Endothelial cell of umbilical vein (primary cell): ENCODE data around the gene PDIA5. TPM values are rescaled to one million over a fixed set of nuclear protein-coding genes. Genes with fewer than 3 reads are reported as not detected.

Experiments used
- BruUV-seq: library from RNA; stranded (reverse); fragments of 400-500 nt; replicated peaks from 2 replicates; lab custom pipeline; 2021; lab: Mats Ljungman, UMichigan
- CTCF ChIA-PET: fragments of 300-600, 350-600 bp; sonication (Branson Sonifier 250); formaldehyde crosslinking; loops from one replicate; lab custom pipeline; 2021; ENCODE audit warnings: antibody characterized with exemption, inconsistent platforms; lab: Charles Lee
- POLR2A ChIA-PET: fragments of 300-600, 350-600 bp; sonication (Branson Sonifier 250); formaldehyde crosslinking; loops from one replicate; lab custom pipeline; 2021; ENCODE audit warnings: antibody characterized with exemption, inconsistent platforms; lab: Charles Lee
- DNase-seq: peaks from one replicate; pipeline ENCODE4 v3.0.0-alpha.2; 2011; ENCODE audit warnings: low read depth, low spot score
- FAIRE-seq: peaks from 2 replicates; lab custom pipeline; 2011; peaks lifted over from hg19 to GRCh38; lab: Jason Lieb, UNC
- H2AFZ ChIP-seq: 2 replicates; pipeline ENCODE4 v1.6.0; 2012; ENCODE audit warnings: low read depth, low read length, control low read depth, inconsistent platforms
- H3K27ac ChIP-seq: 2 replicates; pipeline ENCODE4 v1.5.1; 2011; ENCODE audit warnings: low read depth, mild to moderate bottlenecking, control low read depth, low read length, moderate library complexity; ENCODE audit not compliant: insufficient read depth
- H3K27me3 ChIP-seq, 2 experiments: 2 replicates each; pipeline versions ENCODE4 v1.6.0 to v1.6.1; 2011; ENCODE audit warnings: low read length in 2 of 2, mixed read lengths in 1 of 2; ENCODE audit not compliant: control insufficient read depth in 2 of 2, insufficient read depth in 2 of 2
- H3K36me3 ChIP-seq, 2 experiments: 2 replicates in 1 of 2; 3 replicates in 1 of 2; pipeline ENCODE4 v1.5.1; 2011; ENCODE audit warnings: low read length in 2 of 2, mild to moderate bottlenecking in 1 of 2, moderate library complexity in 1 of 2; ENCODE audit not compliant: control insufficient read depth in 2 of 2, insufficient read depth in 2 of 2; ENCODE audit errors: extremely low read depth in 1 of 2
- H3K4me1 ChIP-seq: 3 replicates; pipeline ENCODE4 v1.5.1; 2011; ENCODE audit warnings: mild to moderate bottlenecking, low read length; ENCODE audit not compliant: control insufficient read depth, insufficient read depth; ENCODE audit errors: extremely low read depth
- H3K4me2 ChIP-seq: 2 replicates; pipeline ENCODE4 v1.6.1; 2011; ENCODE audit warnings: low read length, control low read depth, mixed read lengths; ENCODE audit not compliant: insufficient read depth
- H3K4me3 ChIP-seq, 3 experiments: fragments of 200-600 bp in 1 of 3; sonication (generic), shearing (Covaris generic) in 1 of 3; replicated peaks in 1 of 3; 2 replicates each; pipeline ENCODE4 v1.5.1; 2011 to 2016; ENCODE audit warnings: control low read depth in 3 of 3, low read length in 3 of 3, mild to moderate bottlenecking in 2 of 3, inconsistent platforms in 1 of 3, low read depth in 1 of 3, moderate library complexity in 1 of 3; ENCODE audit not compliant: insufficient read depth in 1 of 3
- H3K79me2 ChIP-seq: 2 replicates; pipeline ENCODE4 v1.6.0; 2012; ENCODE audit warnings: low read length, inconsistent platforms; ENCODE audit not compliant: control insufficient read depth, insufficient read depth
- H3K9ac ChIP-seq: replicated peaks from 2 replicates; pipeline ENCODE3; 2011; ENCODE audit warnings: low read length, control low read depth; ENCODE audit not compliant: insufficient read depth; ENCODE audit errors: extremely low read depth
- H3K9me1 ChIP-seq: replicated peaks from 3 replicates; pipeline ENCODE4 v1.6.0; 2011; ENCODE audit warnings: mild to moderate bottlenecking, low read length; ENCODE audit not compliant: control insufficient read depth, insufficient read depth; ENCODE audit errors: extremely low read depth
- H3K9me3 ChIP-seq: replicated peaks from 2 replicates; pipeline ENCODE4 v1.5.1; 2012; ENCODE audit warnings: low read length, inconsistent platforms; ENCODE audit not compliant: control insufficient read depth, insufficient read depth
- H4K20me1 ChIP-seq: replicated peaks from 2 replicates; pipeline ENCODE3; 2011; ENCODE audit warnings: mild to moderate bottlenecking, low read length; ENCODE audit not compliant: control insufficient read depth, insufficient read depth; ENCODE audit errors: extremely low read depth
- EZH2 ChIP-seq: IDR thresholded peaks from 2 replicates; pipeline ENCODE4 v1.6.1; 2012; ENCODE audit warnings: borderline replicate concordance, low read depth, mild to moderate bottlenecking, moderate library complexity, low read length, inconsistent platforms; ENCODE audit not compliant: severe bottlenecking
- FOS ChIP-seq: IDR thresholded peaks from 2 replicates; pipeline ENCODE4 v1.6.1; 2011; ENCODE audit warnings: mild to moderate bottlenecking, low read length, moderate library complexity, borderline replicate concordance; ENCODE audit not compliant: insufficient read depth
- GATA2 ChIP-seq: IDR thresholded peaks from 2 replicates; pipeline ENCODE4 v1.7.0; 2011; ENCODE audit warnings: low read depth, mild to moderate bottlenecking, moderate library complexity, mixed read lengths, low read length; ENCODE audit not compliant: insufficient read length, insufficient read depth
- JUN ChIP-seq: IDR thresholded peaks from 2 replicates; pipeline ENCODE4 v1.6.1; 2011; ENCODE audit warnings: borderline replicate concordance, low read depth; ENCODE audit not compliant: insufficient read length, insufficient read depth
- MYC ChIP-seq: IDR thresholded peaks from one replicate; pipeline ENCODE4 v1.6.1; 2011; ENCODE audit warnings: mild to moderate bottlenecking, low read depth, low read length
- POLR2A ChIP-seq: IDR thresholded peaks from 2 replicates; pipeline ENCODE4 v1.6.1; 2012; ENCODE audit warnings: low read depth, mild to moderate bottlenecking, control low read depth, low read length
- POLR2AphosphoS5 ChIP-seq: IDR thresholded peaks from 2 replicates; pipeline ENCODE4 v1.6.1; 2012; ENCODE audit warnings: low read depth, mild to moderate bottlenecking, control low read depth, low read length, moderate library complexity; ENCODE audit not compliant: insufficient read depth
- dilution Hi-C: fragments of 300-500 bp; cut with MboI; formaldehyde crosslinking; loops from one replicate; pipeline ENCODE4 v1.15.0; 2019; ENCODE audit warnings: low sequenced_read_pairs; ENCODE audit not compliant: extremely low pct_ligation_motif_present
- intact Hi-C: fragments of 100-400 bp; cut with micrococcal nuclease; formaldehyde crosslinking; loops from one replicate; pipeline ENCODE4 v1.10.0; 2022
- polyA plus RNA-seq, 4 experiments: library from polyadenylated mRNA; depleted of rRNA in 3 of 4; stranded (reverse) in 3 of 4; unstranded in 1 of 4; fragments of >200 nt; gene quantifications; 2 replicates each; pipeline versions ENCODE4 v1.2.1 to v1.2.3, GENCODE V29; 2011 to 2012; ENCODE audit warnings: missing spikeins in 1 of 4
- total RNA-seq: library from RNA; stranded (reverse); gene quantifications from 2 replicates; pipeline ENCODE4 v1.2.3, GENCODE V29; 2021
- TF ChIP-seq, protein P1 (sequence below), 2 donors: IDR thresholded peaks; 1 replicate in 1 of 2; 2 replicates in 1 of 2; pipeline ENCODE4 v1.5.1; 2011; ENCODE audit warnings: low read length in 2 of 2, mild to moderate bottlenecking in 2 of 2, moderate library complexity in 2 of 2, control low read depth in 1 of 2, inconsistent platforms in 1 of 2, low read depth in 1 of 2; ENCODE audit not compliant: insufficient read depth in 1 of 2; ENCODE audit errors: extremely low read depth in 1 of 2
- TF ChIP-seq, protein P2 (sequence below): IDR thresholded peaks from 2 replicates; pipeline ENCODE4 v1.6.1; 2011; ENCODE audit not compliant: insufficient read depth, insufficient read length

The PDIA5 gene
- total and polyA plus RNA-seq, 2 donors (not counting 3 experiments of a cell fraction or from before 2014, with no cell fraction given): 55.7 to 85.6 TPM

GRCh38 chr3:123148772-123149171 lies 81.9 kb downstream of the PDIA5 start:
- Histone ChIP-seq H3K9ac (no peak overlapping the region), H3K9me3 (no peaks in the 10 kb centered on the region), H3K36me3 (peaks cover 23 to 45% of the 10 kb centered on the region in 2 experiments), H3K27me3 (no peaks in the 10 kb centered on the region), H3K4me2 (no peak overlapping the region), H3K4me3 (no peak overlapping the region), H2AFZ (no peak overlapping the region), H3K79me2 (no peaks in the 10 kb centered on the region), H3K27ac (no peak overlapping the region), H4K20me1 (no peaks in the 10 kb centered on the region), H3K4me1 (no peaks in the 10 kb centered on the region), H3K9me1 (no peaks in the 10 kb centered on the region)
- intact Hi-C loops: no loop called here
- CTCF ChIA-PET: no interaction called here
- POLR2A ChIA-PET: no interaction called here
- FAIRE-seq (no peak), DNase-seq (no peak)
- dilution Hi-C loops: no loop called here
- TF ChIP-seq JUN (no peak), FOS (no peak), POLR2A (no peak), MYC (no peak), POLR2AphosphoS5 (no peak), GATA2 (no peak), EZH2 (no peak)
- TF ChIP-seq, protein P1, sequence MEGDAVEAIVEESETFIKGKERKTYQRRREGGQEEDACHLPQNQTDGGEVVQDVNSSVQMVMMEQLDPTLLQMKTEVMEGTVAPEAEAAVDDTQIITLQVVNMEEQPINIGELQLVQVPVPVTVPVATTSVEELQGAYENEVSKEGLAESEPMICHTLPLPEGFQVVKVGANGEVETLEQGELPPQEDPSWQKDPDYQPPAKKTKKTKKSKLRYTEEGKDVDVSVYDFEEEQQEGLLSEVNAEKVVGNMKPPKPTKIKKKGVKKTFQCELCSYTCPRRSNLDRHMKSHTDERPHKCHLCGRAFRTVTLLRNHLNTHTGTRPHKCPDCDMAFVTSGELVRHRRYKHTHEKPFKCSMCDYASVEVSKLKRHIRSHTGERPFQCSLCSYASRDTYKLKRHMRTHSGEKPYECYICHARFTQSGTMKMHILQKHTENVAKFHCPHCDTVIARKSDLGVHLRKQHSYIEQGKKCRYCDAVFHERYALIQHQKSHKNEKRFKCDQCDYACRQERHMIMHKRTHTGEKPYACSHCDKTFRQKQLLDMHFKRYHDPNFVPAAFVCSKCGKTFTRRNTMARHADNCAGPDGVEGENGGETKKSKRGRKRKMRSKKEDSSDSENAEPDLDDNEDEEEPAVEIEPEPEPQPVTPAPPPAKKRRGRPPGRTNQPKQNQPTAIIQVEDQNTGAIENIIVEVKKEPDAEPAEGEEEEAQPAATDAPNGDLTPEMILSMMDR (IDR thresholded peaks at IDR 0.05; ENCODE audit: extremely low read depth in 1 of 2, insufficient read depth in 1 of 2, low read depth in 1 of 2, low read length in 2 of 2): no peak
- TF ChIP-seq, protein P2, sequence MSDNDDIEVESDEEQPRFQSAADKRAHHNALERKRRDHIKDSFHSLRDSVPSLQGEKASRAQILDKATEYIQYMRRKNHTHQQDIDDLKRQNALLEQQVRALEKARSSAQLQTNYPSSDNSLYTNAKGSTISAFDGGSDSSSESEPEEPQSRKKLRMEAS: no peak
- no TSS peak for BruUV-seq
